HepG2 (cell line): Measurements from ENCODE around the gene SLC13A2. TPM values are rescaled to one million over a fixed set of nuclear protein-coding genes. Genes with fewer than 3 reads are reported as not detected.

ENCODE experiments used
- ATAC-seq: fragments of 200-7000 bp; cut with Tn5 transposase; 3 replicates; pipeline ENCODE4 v1.9.1; 2020; ENCODE audit warnings: mild to moderate bottlenecking, moderate library complexity
- BruUV-seq: library from RNA; stranded (reverse); fragments of 400-500 nt; replicated peaks from 2 replicates; lab custom pipeline; 2021; lab: Mats Ljungman, UMichigan
- CTCF ChIA-PET: fragments of 300-600 bp; formaldehyde crosslinking; extraction: SDS; loops from one replicate; lab custom pipeline; 2021; ENCODE audit warnings: low total read pairs, inconsistent platforms, low intra/inter-chr PET ratio; lab: Yijun Ruan, JAX
- POLR2A ChIA-PET: fragments of 350-600 bp; sonication (Branson Sonifier 250); formaldehyde crosslinking; loops from one replicate; lab custom pipeline; 2020; ENCODE audit warnings: antibody characterized with exemption, inconsistent platforms; lab: Yijun Ruan, JAX
- DNase-seq: peaks from one replicate; pipeline ENCODE4 v3.0.0-alpha.2; 2015; ENCODE audit warnings: low spot score
- FAIRE-seq: peaks from 3 replicates; lab custom pipeline; 2011; peaks lifted over from hg19 to GRCh38; lab: Jason Lieb, UNC
- H2AFZ ChIP-seq: one replicate; pipeline ENCODE4 v1.6.1; 2011; ENCODE audit warnings: low read length, inconsistent platforms
- H3K27ac ChIP-seq: fragments of 300-600 bp; 3 replicates; pipeline ENCODE4 v1.8.0; 2011; ENCODE audit warnings: mixed run types, mild to moderate bottlenecking, mixed read lengths, low read length, inconsistent platforms; ENCODE audit not compliant: insufficient read depth; ENCODE audit errors: extremely low read length
- H3K27me3 ChIP-seq, 2 experiments: fragments of 200-600 bp in 1 of 2; 2 replicates in 1 of 2; 3 replicates in 1 of 2; pipeline versions ENCODE4 v1.6.0 to v1.8.0; 2011; ENCODE audit warnings: low read length in 2 of 2, mild to moderate bottlenecking in 2 of 2, moderate library complexity in 2 of 2, inconsistent platforms in 1 of 2; ENCODE audit not compliant: insufficient read depth in 2 of 2, control insufficient read depth in 1 of 2
- H3K36me3 ChIP-seq, 2 experiments: fragments of 200-600 bp in 1 of 2; replicated peaks in 1 of 2; 2 replicates in 1 of 2; 3 replicates in 1 of 2; pipeline versions ENCODE4 v1.5.1 to v1.8.0; 2011; ENCODE audit warnings: low read length in 2 of 2, inconsistent platforms in 1 of 2; ENCODE audit not compliant: insufficient read depth in 2 of 2, control insufficient read depth in 1 of 2
- H3K4me1 ChIP-seq: 2 replicates; pipeline ENCODE4 v1.5.1; 2012; ENCODE audit warnings: low read length, inconsistent platforms; ENCODE audit not compliant: insufficient read depth
- H3K4me2 ChIP-seq: 2 replicates; pipeline ENCODE4 v1.6.0; 2011; ENCODE audit warnings: low read depth, low read length, inconsistent platforms
- H3K4me3 ChIP-seq, 3 experiments: fragments of 200-600 bp in 1 of 3; sonication (generic), shearing (Covaris generic) in 1 of 3; replicated peaks in 1 of 3; 2 replicates each; pipeline ENCODE4 v1.5.1; 2011 to 2016; ENCODE audit warnings: low read length in 3 of 3, inconsistent platforms in 2 of 3, low read depth in 2 of 3, mild to moderate bottlenecking in 2 of 3, control low read depth in 1 of 3, mixed read lengths in 1 of 3; ENCODE audit not compliant: insufficient read depth in 1 of 3
- H3K79me2 ChIP-seq: one replicate; pipeline ENCODE4 v1.6.1; 2011; ENCODE audit warnings: low read length, inconsistent platforms; ENCODE audit not compliant: insufficient read depth
- H3K9ac ChIP-seq: 2 replicates; pipeline ENCODE4 v1.6.0; 2011; ENCODE audit warnings: mild to moderate bottlenecking, low read depth, low read length, inconsistent platforms; ENCODE audit not compliant: insufficient read depth
- H3K9me3 ChIP-seq: 2 replicates; pipeline ENCODE4 v1.5.1; 2012; ENCODE audit warnings: mild to moderate bottlenecking, low read length
- H4K20me1 ChIP-seq: 2 replicates; pipeline ENCODE4 v1.6.0; 2011; ENCODE audit warnings: inconsistent platforms, mild to moderate bottlenecking, low read length, moderate library complexity; ENCODE audit not compliant: insufficient read depth
- AHDC1 ChIP-seq: sonication (generic); formaldehyde crosslinking; IDR thresholded peaks from 2 replicates; pipeline ENCODE4 v1.5.1; 2020; ENCODE audit warnings: mild to moderate bottlenecking, missing genetic modification reagents, borderline replicate concordance
- MNT ChIP-seq: fragments of 450-650 bp; IDR thresholded peaks from 2 replicates; pipeline ENCODE4 v1.6.1; 2016
- SUZ12 ChIP-seq: fragments of 150-350 bp; IDR thresholded peaks from 2 replicates; pipeline ENCODE4 v1.6.1; 2014; ENCODE audit warnings: low read depth, low read length
- ZNF253 ChIP-seq: sonication (generic); formaldehyde crosslinking; IDR thresholded peaks from 2 replicates; pipeline ENCODE4 v1.8.0; 2022; ENCODE audit warnings: mild to moderate bottlenecking, missing genetic modification reagents, borderline replicate concordance
- ZNF768 ChIP-seq: sonication (generic); formaldehyde crosslinking; IDR thresholded peaks from 2 replicates; pipeline ENCODE4 v1.4.0; 2020; ENCODE audit warnings: missing genetic modification reagents
- WGBS: methylation state at CpG from one replicate; pipeline ENCODE4 v1.1.6; 2017; ENCODE audit warnings: low lambda C conversion rate; 5-methylcytosine and 5-hydroxymethylcytosine counted together
- in situ Hi-C: cut with HindIII; loops from 2 replicates; pipeline ENCODE4 v1.10.0; 2017; ENCODE audit warnings: low pct_unique_long_range_greater_than_20kb; ENCODE audit not compliant: extremely low pct_ligation_motif_present
- intact Hi-C: fragments of 100-400 bp; cut with micrococcal nuclease; formaldehyde crosslinking; loops from one replicate; pipeline ENCODE4 v1.10.0; 2022; ENCODE audit not compliant: unreplicated experiment
- polyA plus RNA-seq, 8 experiments: library from polyadenylated mRNA; depleted of rRNA in 3 of 8; stranded (reverse) in 7 of 8; unstranded in 1 of 8; fragments of >200 nt; fragmentation: Illumina TruSeq in 4 of 8; extraction: Trizol in 4 of 8; gene quantifications; 2 replicates each; pipeline versions ENCODE4 v1.2.1 to v1.2.3, GENCODE V29; 2011 to 2016; ENCODE audit warnings: low read depth in 4 of 8, missing spikeins in 1 of 8, mixed read lengths in 1 of 8; ENCODE audit not compliant: insufficient read depth in 1 of 8
- total RNA-seq, 5 experiments: library from RNA; depleted of rRNA; stranded (reverse); fragments of >200 nt; fragmentation: Illumina TruSeq; extraction: Trizol; gene quantifications; 2 replicates each; pipeline ENCODE4 v1.2.3, GENCODE V29; 2016; ENCODE audit warnings: low read depth in 1 of 5

Gene SLC13A2
- total and polyA plus RNA-seq, 2 of the 13 experiments (the other 11 are each of a cell fraction or from before 2014, with no cell fraction given), result 0.07 TPM; not detected in 1

GRCh38 chr17:28499684-28500357, 26.4 kb downstream of the SLC13A2 start:
- peak; percentile 95 for TF ChIP-seq ZNF768
- TF ChIP-seq ZNF253, result no peak
- no peak for TF ChIP-seq SUZ12
- no TSS peak for BruUV-seq
- no peaks in the 10 kb centered on the region for H3K36me3 ChIP-seq
- no peaks in the 10 kb centered on the region for H3K79me2 ChIP-seq
- no peak overlapping the region for H3K4me2 ChIP-seq
- CTCF ChIA-PET, result no interaction called here
- FAIRE-seq, result no peak
- no peak overlapping the region for H2AFZ ChIP-seq
- no peaks in the 10 kb centered on the region for H3K4me1 ChIP-seq
- H3K27ac ChIP-seq, result no peak overlapping the region
- ATAC-seq, result no peak
- in situ Hi-C loops (loop anchor here (5.0 kb wide), 1 partner anchor 32 kb away; no protein-coding TSS in a partner anchor), intact Hi-C loops (no loop called here)
- no peaks in the 10 kb centered on the region for H3K9me3 ChIP-seq
- 38% methylated on average over 9 of the region's 9 CpGs for WGBS
- no peaks in the 10 kb centered on the region for H4K20me1 ChIP-seq
- H3K4me3 ChIP-seq, result no peak overlapping the region
- H3K9ac ChIP-seq, result no peak overlapping the region
- POLR2A ChIA-PET, result no interaction called here
- H3K27me3 ChIP-seq, result peaks cover 1 to 21% of the 10 kb centered on the region in 2 experiments; a peak in 3 of 5 replicates
- DNase-seq, result no peak

GRCh38 chr17:28500712-28501379, 27.4 kb downstream of the SLC13A2 start:
- no peaks in the 10 kb centered on the region for H3K79me2 ChIP-seq
- WGBS, result 18% methylated on average over 11 of the region's 13 CpGs
- no TSS peak for BruUV-seq
- no peak overlapping the region for H3K9ac ChIP-seq
- no peaks in the 10 kb centered on the region for H3K36me3 ChIP-seq
- intact Hi-C loops (no loop called here), in situ Hi-C loops (no loop called here)
- ChIA-PET POLR2A (no interaction called here), CTCF (no interaction called here)
- no peaks in the 10 kb centered on the region for H3K9me3 ChIP-seq
- no peaks in the 10 kb centered on the region for H4K20me1 ChIP-seq
- no peak overlapping the region for H3K4me2 ChIP-seq
- DNase-seq (no peak), FAIRE-seq (no peak), ATAC-seq (no peak)
- H3K4me1 ChIP-seq, result no peaks in the 10 kb centered on the region
- no peak overlapping the region for H2AFZ ChIP-seq
- TF ChIP-seq MNT (0 out of 2 replicates have a peak, but pooled peaks have one; percentile 7), AHDC1 (CRISPR knock-in tag) (no peak)
- no peak overlapping the region for H3K4me3 ChIP-seq
- peaks cover 1 to 31% of the 10 kb centered on the region in 2 experiments for H3K27me3 ChIP-seq
- H3K27ac ChIP-seq, result no peak overlapping the region
